ENCODE measurements around the gene CCK.

Gene CCK

GRCh38 chr3:42270561-42270960 lies 4.6 kb upstream of the CCK start:
- Histone ChIP-seq H3K36me3 (ENCODE audit: control insufficient read depth, insufficient read depth, low read length) (no peaks in the 10 kb centered on the region), H3K27ac (no peak overlapping the region), H3K4me3 (ENCODE audit: low read depth, low read length) (no peak overlapping the region), H3K9me3 (ENCODE audit: control insufficient read depth, low read length) (no peaks in the 10 kb centered on the region), H3K9ac (no peak overlapping the region), H3K27me3 (ENCODE audit: control insufficient read depth, insufficient read depth, low read length) (no peaks in the 10 kb centered on the region), H3K79me2 (no peaks in the 10 kb centered on the region), H2AFZ (no peak overlapping the region), H3K4me2 (ENCODE audit: low read length) (no peak overlapping the region), H3K4me1 (no peaks in the 10 kb centered on the region)
- TF ChIP-seq CTCF (IDR thresholded peaks at IDR 0.05) = no peak

DNA sequence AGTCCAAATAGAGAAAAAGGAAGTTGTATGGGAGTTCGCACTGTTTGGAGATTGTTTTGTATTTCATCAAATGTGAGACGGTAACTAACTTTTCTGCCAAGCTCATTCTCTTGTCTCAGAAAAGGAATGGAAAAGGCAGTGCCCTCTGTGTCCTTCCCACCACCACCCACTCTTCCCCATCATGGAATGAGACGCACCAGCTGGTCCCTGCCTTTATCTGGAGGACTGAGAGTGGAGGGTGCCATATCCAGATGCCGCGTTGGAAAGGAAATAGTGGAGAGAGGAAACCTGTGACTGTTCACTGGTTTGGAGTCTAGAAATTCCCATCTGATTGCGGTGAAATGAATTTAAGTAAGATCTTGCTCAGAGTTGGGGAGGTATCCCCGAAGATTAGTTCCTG lies 3.7 kb upstream of the CCK start:
- no peaks in the 10 kb centered on the region for H3K4me1 ChIP-seq
- no peaks in the 10 kb centered on the region for H3K27me3 ChIP-seq (ENCODE audit: control insufficient read depth, insufficient read depth, low read length)
- no peaks in the 10 kb centered on the region for H3K9me3 ChIP-seq (ENCODE audit: control insufficient read depth, low read length)
- TF ChIP-seq CTCF (IDR thresholded peaks at IDR 0.05) = no peak
- H3K4me2 ChIP-seq (ENCODE audit: low read length) = no peak overlapping the region
- H3K36me3 ChIP-seq (ENCODE audit: control insufficient read depth, insufficient read depth, low read length) = no peaks in the 10 kb centered on the region
- H3K27ac ChIP-seq = no peak overlapping the region
- H3K4me3 ChIP-seq (ENCODE audit: low read depth, low read length) = no peak overlapping the region
- no peak overlapping the region for H3K9ac ChIP-seq
- H2AFZ ChIP-seq = no peak overlapping the region
- H3K79me2 ChIP-seq = no peaks in the 10 kb centered on the region

- Histone ChIP-seq H3K27me3 (ENCODE audit: control insufficient read depth, insufficient read depth, low read length) (peaks cover 3% of the 10 kb centered on the region), H3K27ac (no peak overlapping the region)
Observed at GRCh38 chr3:42267878-42268277, 1.9 kb upstream of the CCK start.

DNA sequence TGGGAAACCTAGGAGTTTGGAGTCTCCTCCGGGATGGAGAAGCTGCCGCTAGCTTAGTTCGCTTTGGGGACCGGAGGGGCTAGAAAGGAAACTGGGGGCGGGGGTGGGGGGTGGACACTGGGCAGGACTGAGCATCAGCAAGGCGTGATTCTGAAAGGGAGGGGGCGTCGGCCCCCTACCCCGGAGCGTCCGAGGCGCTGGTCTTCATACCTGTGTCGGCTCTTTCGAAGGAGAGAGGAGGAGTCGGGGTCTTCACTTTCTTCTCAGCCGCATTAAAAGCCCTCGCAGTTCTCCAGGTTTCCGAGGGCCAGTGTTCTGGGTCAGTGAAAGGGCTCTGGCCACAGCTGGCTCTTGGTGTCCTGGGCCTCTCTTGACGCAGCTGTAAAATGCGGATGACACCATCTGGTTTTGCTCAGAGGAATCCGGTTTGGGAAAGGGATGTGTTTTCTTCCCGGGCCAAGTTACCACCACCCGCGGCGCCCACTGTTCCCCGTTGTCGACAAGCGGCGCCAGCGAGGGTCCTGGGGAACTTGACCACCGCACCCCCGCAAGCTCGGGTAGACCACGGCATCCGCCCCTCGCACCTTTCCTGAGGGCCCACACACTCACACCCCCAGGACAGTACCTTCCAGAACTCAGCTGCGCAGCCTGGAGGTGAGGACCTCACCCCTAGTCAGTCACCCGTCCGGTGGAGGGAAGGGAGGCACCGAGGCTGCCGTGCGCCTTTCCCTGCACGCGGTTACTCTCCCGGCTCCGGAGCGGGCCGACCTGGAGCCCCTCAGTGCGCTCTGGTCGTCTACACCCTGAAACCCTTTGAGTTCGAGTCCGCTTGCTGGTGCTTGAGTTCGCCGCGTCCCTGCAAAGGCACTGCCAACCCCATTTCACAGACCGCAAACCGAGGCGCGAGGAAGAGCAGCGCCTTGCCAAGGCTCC lies 660 bp downstream of the CCK start:
- no peak overlapping the region for H3K4me2 ChIP-seq (ENCODE audit: low read length)
- no peaks in the 10 kb centered on the region for H3K79me2 ChIP-seq
- H3K4me1 ChIP-seq = no peaks in the 10 kb centered on the region
- no peak overlapping the region for H3K4me3 ChIP-seq (ENCODE audit: low read depth, low read length)
- no peak overlapping the region for H3K27ac ChIP-seq
- no peak overlapping the region for H2AFZ ChIP-seq
- TF ChIP-seq CTCF (IDR thresholded peaks at IDR 0.05) = no peak
- no peaks in the 10 kb centered on the region for H3K36me3 ChIP-seq (ENCODE audit: control insufficient read depth, insufficient read depth, low read length)
- H3K27me3 ChIP-seq (ENCODE audit: control insufficient read depth, insufficient read depth, low read length) = peaks cover 3% of the 10 kb centered on the region
- H3K9ac ChIP-seq = no peak overlapping the region
- no peaks in the 10 kb centered on the region for H3K9me3 ChIP-seq (ENCODE audit: control insufficient read depth, low read length)

More at GRCh38 chr3:42267878-42268277, 1.9 kb upstream of the CCK start:
- no peak overlapping the region for H3K4me3 ChIP-seq (ENCODE audit: low read depth, low read length)
- H3K36me3 ChIP-seq (ENCODE audit: control insufficient read depth, insufficient read depth, low read length) = no peaks in the 10 kb centered on the region
- H3K4me2 ChIP-seq (ENCODE audit: low read length) = no peak overlapping the region
- no peaks in the 10 kb centered on the region for H3K9me3 ChIP-seq (ENCODE audit: control insufficient read depth, low read length)
- H3K9ac ChIP-seq = no peak overlapping the region
- H2AFZ ChIP-seq = no peak overlapping the region
- H3K79me2 ChIP-seq = no peaks in the 10 kb centered on the region
- H3K4me1 ChIP-seq = no peaks in the 10 kb centered on the region
- TF ChIP-seq CTCF (IDR thresholded peaks at IDR 0.05) = no peak
